Measurements from ENCODE around the gene PTPRD. TPM values are rescaled to one million over a fixed set of nuclear protein-coding genes. Genes with fewer than 3 reads are reported as not detected.

PTPRD gene
- total RNA-seq, 1 experiment from 2014 or later = 0.02 TPM

- no peaks in the 10 kb centered on the region for H3K4me1 ChIP-seq (ENCODE audit: control insufficient read depth in 1 of 2, insufficient read depth in 2 of 2, low read length in 2 of 2)
- DNase-seq (ENCODE audit: low read depth, low spot score) = no peak
- no peaks in the 10 kb centered on the region for H3K27me3 ChIP-seq (ENCODE audit: insufficient read depth, low read length)
- intact Hi-C loops (cut with micrococcal nuclease) = no loop called here
- RAD21 ChIA-PET (ENCODE audit: low non-redundant PET in 1 of 2, low total read pairs in 2 of 2, uncharacterized antibody in 2 of 2, unreplicated experiment in 2 of 2) = no interaction called here
- H4K20me1 ChIP-seq (ENCODE audit: insufficient read depth) = no peaks in the 10 kb centered on the region
- CTCF ChIA-PET = no interaction called here
- H3K36me3 ChIP-seq (ENCODE audit: control insufficient read depth in 1 of 2, insufficient read depth in 2 of 2, low read length in 2 of 2) = no peaks in the 10 kb centered on the region
- H3K9ac ChIP-seq (ENCODE audit: low read length) = no peak overlapping the region
- H3K4me3 ChIP-seq (replicated peaks in 1 of 2; ENCODE audit: low read depth in 1 of 2, low read length in 2 of 2) = no peak overlapping the region
- no peaks in the 10 kb centered on the region for H3K9me2 ChIP-seq (ENCODE audit: insufficient read depth)
- H2AFZ ChIP-seq (ENCODE audit: low read depth, low read length, poor library complexity, severe bottlenecking) = no peak overlapping the region
- H3K79me2 ChIP-seq (ENCODE audit: insufficient read depth, low read length) = no peaks in the 10 kb centered on the region
- ATAC-seq = no peak
- POLR2A ChIA-PET = no interaction called here
- no peak for TF ChIP-seq RAD21 (IDR thresholded peaks at IDR 0.05; ENCODE audit: low read depth)
- TF ChIP-seq MAX (IDR thresholded peaks at IDR 0.05) = no peak
- TF ChIP-seq, protein P1, sequence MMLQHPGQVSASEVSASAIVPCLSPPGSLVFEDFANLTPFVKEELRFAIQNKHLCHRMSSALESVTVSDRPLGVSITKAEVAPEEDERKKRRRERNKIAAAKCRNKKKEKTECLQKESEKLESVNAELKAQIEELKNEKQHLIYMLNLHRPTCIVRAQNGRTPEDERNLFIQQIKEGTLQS (IDR thresholded peaks at IDR 0.05) = no peak
- no peak for TF ChIP-seq REST (IDR thresholded peaks at IDR 0.05; ENCODE audit: low read depth)
- no peak for TF ChIP-seq SRF (IDR thresholded peaks at IDR 0.05; ENCODE audit: low read depth)
- no peak for TF ChIP-seq SP1 (IDR thresholded peaks at IDR 0.05; ENCODE audit: low read depth)
- TF ChIP-seq POLR2A (IDR thresholded peaks at IDR 0.05; ENCODE audit: borderline replicate concordance, extremely low read depth, insufficient read depth, insufficient read length) = no peak
- TF ChIP-seq POLR2AphosphoS5 (IDR thresholded peaks at IDR 0.05; ENCODE audit: low read depth, low read length) = no peak
- TF ChIP-seq JUND (IDR thresholded peaks at IDR 0.05) = no peak
- TF ChIP-seq, protein P2, sequence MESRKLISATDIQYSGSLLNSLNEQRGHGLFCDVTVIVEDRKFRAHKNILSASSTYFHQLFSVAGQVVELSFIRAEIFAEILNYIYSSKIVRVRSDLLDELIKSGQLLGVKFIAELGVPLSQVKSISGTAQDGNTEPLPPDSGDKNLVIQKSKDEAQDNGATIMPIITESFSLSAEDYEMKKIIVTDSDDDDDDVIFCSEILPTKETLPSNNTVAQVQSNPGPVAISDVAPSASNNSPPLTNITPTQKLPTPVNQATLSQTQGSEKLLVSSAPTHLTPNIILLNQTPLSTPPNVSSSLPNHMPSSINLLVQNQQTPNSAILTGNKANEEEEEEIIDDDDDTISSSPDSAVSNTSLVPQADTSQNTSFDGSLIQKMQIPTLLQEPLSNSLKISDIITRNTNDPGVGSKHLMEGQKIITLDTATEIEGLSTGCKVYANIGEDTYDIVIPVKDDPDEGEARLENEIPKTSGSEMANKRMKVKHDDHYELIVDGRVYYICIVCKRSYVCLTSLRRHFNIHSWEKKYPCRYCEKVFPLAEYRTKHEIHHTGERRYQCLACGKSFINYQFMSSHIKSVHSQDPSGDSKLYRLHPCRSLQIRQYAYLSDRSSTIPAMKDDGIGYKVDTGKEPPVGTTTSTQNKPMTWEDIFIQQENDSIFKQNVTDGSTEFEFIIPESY (IDR thresholded peaks at IDR 0.05; ENCODE audit: extremely low read depth, insufficient replicate concordance, low read length) = no peak
- TF ChIP-seq ZFX (IDR thresholded peaks at IDR 0.05) = no peak
- no peak for TF ChIP-seq CEBPB (IDR thresholded peaks at IDR 0.05; ENCODE audit: low read depth)
- no peak for TF ChIP-seq EZH2phosphoT487 (IDR thresholded peaks at IDR 0.05; ENCODE audit: borderline replicate concordance)
- TF ChIP-seq ZNF274 (IDR thresholded peaks at IDR 0.05; ENCODE audit: low read depth, low read length) = no peak
- no peak for TF ChIP-seq EZH2 (IDR thresholded peaks at IDR 0.05)
- no peak for TF ChIP-seq ELF1 (IDR thresholded peaks at IDR 0.05; ENCODE audit: borderline replicate concordance, low read depth)
- peaks cover 19 to 36% of the 10 kb centered on the region in 2 experiments; a peak in 3 of 4 replicates for H3K9me3 ChIP-seq (ENCODE audit: control insufficient read depth in 1 of 2, insufficient read depth in 1 of 2, low read depth in 1 of 2, low read length in 2 of 2)
- no TSS peak for BruUV-seq (replicated peaks)
- H3K4me2 ChIP-seq (ENCODE audit: low read length) = no peak overlapping the region
- H3K27ac ChIP-seq (ENCODE audit: low read depth, low read length) = no peak overlapping the region
These were observed 1354.8 kb downstream of the PTPRD start for GRCh38 chr9:9257999-9258498.
